ENCODE measurements around the gene EDAR. TPM values are rescaled to one million over a fixed set of nuclear protein-coding genes. Genes with fewer than 3 reads are reported as not detected.

Gene EDAR
- total and polyA plus RNA-seq, 9 of the 15 experiments (the other 6 are each of a cell fraction or from before 2014, with no cell fraction given) = 0.01 TPM; not detected in 8

DNA sequence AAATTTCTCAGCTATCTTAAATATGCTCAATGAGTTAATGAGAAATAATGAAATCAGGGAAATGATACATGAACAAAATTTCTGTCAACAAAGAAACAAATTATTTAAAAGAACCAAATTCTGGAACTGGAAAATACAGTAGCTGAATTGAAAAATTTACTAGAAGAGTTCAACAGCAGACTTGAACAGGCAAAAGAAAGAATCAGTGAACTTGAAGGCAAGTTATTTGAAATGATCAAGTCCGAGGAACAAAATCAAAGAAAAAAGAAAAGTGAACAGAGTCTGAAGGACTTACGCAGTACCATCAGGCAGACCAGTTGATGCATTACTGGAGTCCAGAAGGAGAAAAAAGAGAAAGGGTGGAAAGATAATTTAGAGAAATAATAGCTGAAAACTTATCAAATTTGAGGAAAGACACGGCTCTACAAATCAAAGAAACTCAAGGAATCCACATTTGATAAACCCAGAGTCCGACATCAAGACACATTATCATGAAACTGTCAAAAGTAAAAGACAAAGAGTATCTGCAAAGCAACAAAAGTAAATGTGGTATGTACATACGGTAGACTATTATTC is 118.9 kb downstream of the EDAR start (continued):
- TF ChIP-seq FOXJ2 (tag; IDR thresholded peaks at IDR 0.05) (no peak), CBX3 (IDR thresholded peaks at IDR 0.05; ENCODE audit: borderline replicate concordance in 1 of 2, low read length in 2 of 2) (peak in 1 of 2 experiments; percentile 97; a peak in 2 of 3 replicates), TBL1XR1 (IDR thresholded peaks at IDR 0.05; ENCODE audit: low read length in 2 of 2) (no peak), NFXL1 (CRISPR knock-in tag; IDR thresholded peaks at IDR 0.05) (no peak), SRSF3 (IDR thresholded peaks at IDR 0.05; ENCODE audit: insufficient read depth, low read length) (no peak), ZEB2 (IDR thresholded peaks at IDR 0.05) (peak; percentile 72), ATF6 (CRISPR knock-in tag; IDR thresholded peaks at IDR 0.05) (no peak), TRIM24 (IDR thresholded peaks at IDR 0.05) (peak in 1 of 2 experiments; percentile 54; a peak in 1 of 4 replicates), POLR2G (IDR thresholded peaks at IDR 0.05; ENCODE audit: low read depth, low read length) (no peak), HIVEP1 (CRISPR knock-in tag; IDR thresholded peaks at IDR 0.05) (no peak)
- TF ChIP-seq, protein P1, sequence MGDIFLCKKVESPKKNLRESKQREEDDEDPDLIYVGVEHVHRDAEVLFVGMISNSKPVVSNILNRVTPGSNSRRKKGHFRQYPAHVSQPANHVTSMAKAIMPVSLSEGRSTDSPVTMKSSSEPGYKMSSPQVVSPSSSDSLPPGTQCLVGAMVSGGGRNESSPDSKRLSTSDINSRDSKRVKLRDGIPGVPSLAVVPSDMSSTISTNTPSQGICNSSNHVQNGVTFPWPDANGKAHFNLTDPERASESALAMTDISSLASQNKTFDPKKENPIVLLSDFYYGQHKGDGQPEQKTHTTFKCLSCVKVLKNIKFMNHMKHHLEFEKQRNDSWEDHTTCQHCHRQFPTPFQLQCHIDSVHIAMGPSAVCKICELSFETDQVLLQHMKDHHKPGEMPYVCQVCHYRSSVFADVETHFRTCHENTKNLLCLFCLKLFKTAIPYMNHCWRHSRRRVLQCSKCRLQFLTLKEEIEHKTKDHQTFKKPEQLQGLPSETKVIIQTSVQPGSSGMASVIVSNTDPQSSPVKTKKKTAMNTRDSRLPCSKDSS (IDR thresholded peaks at IDR 0.05; ENCODE audit: low read depth, partially characterized antibody) = peak; percentile 96

Measured in K562 (cell line).